Measurements from ENCODE around the gene NFAT5.
"Not testable (repeated sequence)": the region's sequence is repeated elsewhere in the genome, so short reads cannot be mapped to it uniquely, and the experiment has no call there.

NFAT5 gene

DNA sequence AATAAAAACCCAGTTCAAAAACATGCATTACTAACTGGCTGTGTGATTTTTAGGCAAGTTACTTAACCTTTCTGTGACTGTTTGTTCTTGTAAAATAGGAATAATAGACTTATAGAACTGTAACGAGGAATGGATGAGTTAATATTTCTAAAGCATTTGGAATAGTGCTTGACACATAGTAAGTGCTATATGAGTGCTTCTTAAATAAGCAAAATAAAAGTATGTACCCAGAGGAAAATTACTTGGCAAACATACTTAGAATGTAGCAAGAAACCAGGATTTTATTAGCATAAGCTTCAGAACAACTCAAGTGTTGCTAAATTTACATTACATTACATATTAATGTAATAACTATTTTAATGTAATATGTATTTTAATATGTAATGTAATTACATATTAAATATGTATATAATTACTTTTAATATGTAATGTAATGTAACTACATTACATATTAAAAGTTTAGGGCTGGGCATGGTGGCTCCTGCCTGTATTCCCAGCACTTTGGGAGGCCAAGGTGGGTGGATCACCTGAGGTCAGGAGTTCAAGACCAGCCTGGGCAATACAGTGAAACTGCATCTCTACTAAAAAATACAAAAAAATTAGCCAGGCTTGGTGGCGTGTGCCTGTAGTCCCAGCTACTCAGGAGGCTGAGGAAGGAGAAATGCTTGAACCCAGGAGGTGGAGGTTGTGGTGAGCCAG lies 14.2 kb downstream of the NFAT5 start:
- TF ChIP-seq, protein P1, sequence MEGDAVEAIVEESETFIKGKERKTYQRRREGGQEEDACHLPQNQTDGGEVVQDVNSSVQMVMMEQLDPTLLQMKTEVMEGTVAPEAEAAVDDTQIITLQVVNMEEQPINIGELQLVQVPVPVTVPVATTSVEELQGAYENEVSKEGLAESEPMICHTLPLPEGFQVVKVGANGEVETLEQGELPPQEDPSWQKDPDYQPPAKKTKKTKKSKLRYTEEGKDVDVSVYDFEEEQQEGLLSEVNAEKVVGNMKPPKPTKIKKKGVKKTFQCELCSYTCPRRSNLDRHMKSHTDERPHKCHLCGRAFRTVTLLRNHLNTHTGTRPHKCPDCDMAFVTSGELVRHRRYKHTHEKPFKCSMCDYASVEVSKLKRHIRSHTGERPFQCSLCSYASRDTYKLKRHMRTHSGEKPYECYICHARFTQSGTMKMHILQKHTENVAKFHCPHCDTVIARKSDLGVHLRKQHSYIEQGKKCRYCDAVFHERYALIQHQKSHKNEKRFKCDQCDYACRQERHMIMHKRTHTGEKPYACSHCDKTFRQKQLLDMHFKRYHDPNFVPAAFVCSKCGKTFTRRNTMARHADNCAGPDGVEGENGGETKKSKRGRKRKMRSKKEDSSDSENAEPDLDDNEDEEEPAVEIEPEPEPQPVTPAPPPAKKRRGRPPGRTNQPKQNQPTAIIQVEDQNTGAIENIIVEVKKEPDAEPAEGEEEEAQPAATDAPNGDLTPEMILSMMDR (IDR thresholded peaks at IDR 0.05; ENCODE audit: extremely low read depth, insufficient read depth, missing control alignments): no peak
- in situ Hi-C loops (cut with MboI; ENCODE audit: low pct_unique_long_range_greater_than_20kb, low sequenced_read_pairs, unreplicated experiment): no loop called here
- no peak for DNase-seq (ENCODE audit: low spot score)

GRCh38 chr16:69581297-69581696 lies 15.5 kb downstream of the NFAT5 start:
- no peak for DNase-seq (ENCODE audit: low spot score)
- in situ Hi-C loops (cut with MboI; ENCODE audit: low pct_unique_long_range_greater_than_20kb, low sequenced_read_pairs, unreplicated experiment): no loop called here
- TF ChIP-seq, protein P1 (IDR thresholded peaks at IDR 0.05; ENCODE audit: extremely low read depth, insufficient read depth, missing control alignments): no peak

GRCh38 chr16:69584493-69584892 lies 18.7 kb downstream of the NFAT5 start:
- in situ Hi-C loops (cut with MboI; ENCODE audit: low pct_unique_long_range_greater_than_20kb, low sequenced_read_pairs, unreplicated experiment): not testable (repeated sequence)

GRCh38 chr16:69589434-69590269 lies 23.9 kb downstream of the NFAT5 start:
- in situ Hi-C loops (cut with MboI; ENCODE audit: low pct_unique_long_range_greater_than_20kb, low sequenced_read_pairs, unreplicated experiment): no loop called here
- TF ChIP-seq, protein P1 (IDR thresholded peaks at IDR 0.05; ENCODE audit: extremely low read depth, insufficient read depth, missing control alignments): no peak
- DNase-seq (ENCODE audit: low spot score): no peak

More at GRCh38 chr16:69584493-69584892, 18.7 kb downstream of the NFAT5 start:
- DNase-seq (ENCODE audit: low spot score): not testable (repeated sequence)

- DNase-seq (ENCODE audit: low spot score): no peak
- in situ Hi-C loops (cut with MboI; ENCODE audit: low pct_unique_long_range_greater_than_20kb, low sequenced_read_pairs, unreplicated experiment): no loop called here
- TF ChIP-seq, protein P1 (IDR thresholded peaks at IDR 0.05; ENCODE audit: extremely low read depth, insufficient read depth, missing control alignments): no peak
Measured at GRCh38 chr16:69590590-69590989, 24.8 kb downstream of the NFAT5 start.

DNA sequence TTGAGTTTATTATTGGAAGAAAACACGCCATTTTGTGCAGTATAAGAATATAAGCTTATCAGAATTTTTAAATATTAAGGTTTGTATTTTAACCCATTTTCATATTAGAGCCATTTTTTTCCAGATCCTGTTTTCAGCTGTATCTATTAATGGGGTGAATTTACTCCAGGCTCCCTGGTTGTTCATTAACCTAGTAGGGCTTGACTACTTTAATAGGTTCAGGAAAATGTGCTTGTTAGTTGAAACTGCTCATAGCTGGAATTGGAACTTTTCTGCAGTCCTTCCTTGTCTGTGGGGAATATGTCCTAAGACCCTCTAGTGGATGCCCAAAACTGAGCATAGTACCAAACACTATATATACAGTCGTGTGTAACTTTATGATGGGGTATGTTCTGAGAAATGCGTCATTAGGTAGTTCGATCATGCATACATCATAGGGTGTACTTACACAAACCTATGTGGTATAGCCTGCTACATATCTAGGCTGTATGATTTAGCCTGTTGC lies 28.0 kb downstream of the NFAT5 start:
- TF ChIP-seq, protein P1 (IDR thresholded peaks at IDR 0.05; ENCODE audit: extremely low read depth, insufficient read depth, missing control alignments): no peak
- in situ Hi-C loops (cut with MboI; ENCODE audit: low pct_unique_long_range_greater_than_20kb, low sequenced_read_pairs, unreplicated experiment): no loop called here
- no peak for DNase-seq (ENCODE audit: low spot score)

Measured in GM13977 (cell line).